ENCODE data around the gene CHRM1.

CHRM1 gene

GRCh38 chr11:62880231-62880802, 40.8 kb downstream of the CHRM1 start:
- no peak for DNase-seq (ENCODE audit: low read depth)
- no peak for TF ChIP-seq CTCF (IDR thresholded peaks at IDR 0.05; ENCODE audit: low read depth, low read length, missing control alignments)
- in situ Hi-C loops (cut with HindIII; ENCODE audit: low sequenced_read_pairs): no loop called here
- H3K4me3 ChIP-seq (ENCODE audit: low read depth, low read length): peak overlapping the region; percentile 94

GRCh38 chr11:62879235-62879978, 41.8 kb downstream of the CHRM1 start:
- in situ Hi-C loops (cut with HindIII; ENCODE audit: low sequenced_read_pairs): no loop called here
- H3K4me3 ChIP-seq (ENCODE audit: low read depth, low read length): peak overlapping the region; percentile 94
- no peak for DNase-seq (ENCODE audit: low read depth)
- no peak for TF ChIP-seq CTCF (IDR thresholded peaks at IDR 0.05; ENCODE audit: low read depth, low read length, missing control alignments)

- TF ChIP-seq CTCF (IDR thresholded peaks at IDR 0.05; ENCODE audit: low read depth, low read length, missing control alignments): no peak
- H3K4me3 ChIP-seq (ENCODE audit: low read depth, low read length): no peak overlapping the region
- no peak for DNase-seq (ENCODE audit: low read depth)
- in situ Hi-C loops (cut with HindIII; ENCODE audit: low sequenced_read_pairs): no loop called here
Observed at GRCh38 chr11:62876712-62877111, 44.5 kb downstream of the CHRM1 start.

- in situ Hi-C loops (cut with HindIII; ENCODE audit: low sequenced_read_pairs): no loop called here
- DNase-seq (ENCODE audit: low read depth): no peak
- no peak for TF ChIP-seq CTCF (IDR thresholded peaks at IDR 0.05; ENCODE audit: low read depth, low read length, missing control alignments)
- H3K4me3 ChIP-seq (ENCODE audit: low read depth, low read length): no peak overlapping the region
Observed at GRCh38 chr11:62875698-62876478, 45.3 kb downstream of the CHRM1 start.

- no peak overlapping the region for H3K4me3 ChIP-seq (ENCODE audit: low read depth, low read length)
- no peak for DNase-seq (ENCODE audit: low read depth)
- in situ Hi-C loops (cut with HindIII; ENCODE audit: low sequenced_read_pairs): no loop called here
- TF ChIP-seq CTCF (IDR thresholded peaks at IDR 0.05; ENCODE audit: low read depth, low read length, missing control alignments): no peak
Observed at GRCh38 chr11:62874851-62875250, 46.3 kb downstream of the CHRM1 start.

- in situ Hi-C loops (cut with HindIII; ENCODE audit: low sequenced_read_pairs): no loop called here
- no peak for DNase-seq (ENCODE audit: low read depth)
- H3K4me3 ChIP-seq (ENCODE audit: low read depth, low read length): no peak overlapping the region
- TF ChIP-seq CTCF (IDR thresholded peaks at IDR 0.05; ENCODE audit: low read depth, low read length, missing control alignments): no peak
Observed at GRCh38 chr11:62865635-62866034, 55.5 kb downstream of the CHRM1 start.

Measured in astrocyte of the cerebellum (primary cell).